Measurements from ENCODE around the gene SLC38A3. TPM values are rescaled to one million over a fixed set of nuclear protein-coding genes. Genes with fewer than 3 reads are reported as not detected.
A peak's percentile ranks its signal among the peaks of the same experiment; 100 is the strongest.

Gene SLC38A3
- total RNA-seq, 1 donor from 2014 or later = not detected

DNA sequence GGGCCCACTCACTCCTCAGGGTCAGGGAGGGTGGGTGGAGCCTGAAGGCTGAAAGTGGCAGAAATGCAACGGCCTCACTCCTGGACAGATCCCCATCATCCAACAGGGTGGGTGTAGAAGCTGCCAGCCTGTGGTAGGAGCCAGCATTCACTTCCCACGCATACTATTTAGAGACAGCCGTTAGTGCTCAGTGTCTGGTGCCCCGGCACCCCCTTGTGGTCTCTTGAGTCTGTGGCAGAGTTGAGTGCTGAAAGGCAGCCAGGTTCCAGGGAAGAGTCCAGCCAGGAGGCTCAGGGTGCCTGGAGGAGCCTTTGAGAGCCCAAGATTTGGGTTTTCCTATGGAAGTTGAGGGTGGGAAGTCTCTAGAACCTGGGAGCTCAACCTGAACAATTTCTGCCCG lies 15.8 kb upstream of the SLC38A3 start:
- no peak overlapping the region for H3K4me3 ChIP-seq
- H3K27ac ChIP-seq = no peak overlapping the region
- TF ChIP-seq CTCF (IDR thresholded peaks at IDR 0.05) = peak; percentile 73 to 87 (median 87)
- DNase-seq (ENCODE audit: low spot score in 2 of 2) = peak in 1 of 2 donors; percentile 91
- no peaks in the 10 kb centered on the region for H3K9me3 ChIP-seq
- peaks cover 14% of the 10 kb centered on the region for H3K27me3 ChIP-seq
- intact Hi-C loops (cut with DNase I) = loop anchor here (1.0 to 2.0 kb wide), 2 partner anchors 34 to 68 kb away; partner anchors contain the start of gene SEMA3F
- H3K4me1 ChIP-seq = peaks cover 5 to 13% of the 10 kb centered on the region in 2 donors
- H3K36me3 ChIP-seq = peaks cover 0 to 28% of the 10 kb centered on the region in 2 donors

GRCh38 chr3:50189989-50190388 lies 15.1 kb upstream of the SLC38A3 start:
- H3K9me3 ChIP-seq = no peaks in the 10 kb centered on the region
- H3K27me3 ChIP-seq = peaks cover 18% of the 10 kb centered on the region
- H3K36me3 ChIP-seq = peaks cover 0 to 21% of the 10 kb centered on the region in 2 donors
- intact Hi-C loops (cut with DNase I) = loop anchor here (1.0 to 2.0 kb wide), 2 partner anchors 35 to 69 kb away; partner anchors contain the start of gene SEMA3F
- no peak for TF ChIP-seq CTCF (IDR thresholded peaks at IDR 0.05)
- peaks cover 10 to 15% of the 10 kb centered on the region in 2 donors for H3K4me1 ChIP-seq
- no peak overlapping the region for H3K4me3 ChIP-seq
- no peak for DNase-seq (ENCODE audit: low spot score in 2 of 2)
- no peak overlapping the region for H3K27ac ChIP-seq

DNA sequence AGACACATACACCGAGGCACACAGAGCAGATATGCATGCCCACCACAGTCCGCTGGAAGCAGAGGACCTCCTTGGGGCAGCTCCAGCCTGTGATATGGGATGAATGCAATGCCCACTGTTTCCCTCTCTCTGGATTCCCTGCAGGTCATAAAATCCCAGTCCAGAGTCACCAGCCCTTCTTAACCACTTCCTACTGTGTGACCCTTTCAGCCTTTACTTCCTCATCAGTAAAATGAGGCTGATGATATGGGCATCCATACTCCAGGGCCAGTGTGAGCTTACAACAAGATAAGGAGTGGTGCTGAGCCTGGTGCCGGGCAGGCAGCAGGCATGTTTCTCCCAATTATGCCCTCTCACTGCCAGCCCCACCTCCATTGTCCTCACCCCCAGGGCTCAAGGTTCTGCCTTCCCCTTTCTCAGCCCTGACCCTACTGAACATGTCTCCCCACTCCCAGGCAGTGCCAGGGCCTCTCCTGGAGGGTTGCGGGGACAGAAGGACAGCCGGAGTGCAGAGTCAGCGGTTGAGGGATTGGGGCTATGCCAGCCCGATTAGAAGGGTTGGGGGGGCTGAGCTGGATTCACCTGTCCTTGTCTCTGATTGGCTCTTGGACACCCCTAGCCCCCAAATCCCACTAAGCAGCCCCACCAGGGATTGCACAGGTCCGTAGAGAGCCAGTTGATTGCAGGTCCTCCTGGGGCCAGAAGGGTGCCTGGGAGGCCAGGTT lies 14.0 kb upstream of the SLC38A3 start, which contains the start of gene GNAT1:
Gene GNAT1, plus strand, starts transcription at position 675 of the 725 bp plus-strand sequence. CDS start 116 bp downstream, outside the sequence.
- intact Hi-C loops (cut with DNase I) = no loop called here
- DNase-seq (ENCODE audit: low spot score in 2 of 2) = no peak
- H3K4me3 ChIP-seq = no peak within 1 kb of the TSS
- peaks cover 10 to 15% of the 10 kb centered on the region in 2 donors for H3K4me1 ChIP-seq
- TF ChIP-seq CTCF (IDR thresholded peaks at IDR 0.05) = no peak
- H3K36me3 ChIP-seq = peaks cover 0 to 10% of the 10 kb centered on the region in 2 donors
- H3K9me3 ChIP-seq = no peaks in the 10 kb centered on the region
- H3K27me3 ChIP-seq = peaks cover 18% of the 10 kb centered on the region
- no peak within 1 kb of the TSS for H3K27ac ChIP-seq

DNA sequence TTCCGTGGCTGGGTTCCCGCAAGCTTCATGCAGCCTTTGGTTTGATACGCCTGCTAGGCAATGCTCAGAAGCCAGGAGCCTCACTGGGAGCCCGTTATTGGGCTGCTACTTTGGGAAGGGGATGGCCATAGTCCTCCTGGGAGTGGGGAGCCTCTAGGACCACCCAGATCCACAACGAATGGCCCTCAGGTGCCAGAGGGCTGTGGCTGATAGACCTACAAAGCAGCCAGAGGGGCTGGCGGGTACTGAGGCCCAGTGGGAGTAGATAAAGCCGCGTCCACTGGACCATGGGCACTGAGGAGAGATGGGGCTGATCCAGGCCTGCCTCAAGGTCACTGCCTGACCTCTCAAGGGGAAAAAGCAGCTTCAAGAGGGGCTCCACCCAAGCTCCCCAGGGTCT lies 12.9 kb upstream of the SLC38A3 start:
- Histone ChIP-seq H3K4me3 (no peak overlapping the region), H3K27me3 (peaks cover 18% of the 10 kb centered on the region), H3K4me1 (peaks cover 10 to 15% of the 10 kb centered on the region in 2 donors), H3K9me3 (no peaks in the 10 kb centered on the region), H3K36me3 (peaks cover 0 to 6% of the 10 kb centered on the region in 2 donors), H3K27ac (no peak overlapping the region)
- TF ChIP-seq CTCF (IDR thresholded peaks at IDR 0.05) = no peak
- no peak for DNase-seq (ENCODE audit: low spot score in 2 of 2)
- intact Hi-C loops (cut with DNase I) = no loop called here

DNA sequence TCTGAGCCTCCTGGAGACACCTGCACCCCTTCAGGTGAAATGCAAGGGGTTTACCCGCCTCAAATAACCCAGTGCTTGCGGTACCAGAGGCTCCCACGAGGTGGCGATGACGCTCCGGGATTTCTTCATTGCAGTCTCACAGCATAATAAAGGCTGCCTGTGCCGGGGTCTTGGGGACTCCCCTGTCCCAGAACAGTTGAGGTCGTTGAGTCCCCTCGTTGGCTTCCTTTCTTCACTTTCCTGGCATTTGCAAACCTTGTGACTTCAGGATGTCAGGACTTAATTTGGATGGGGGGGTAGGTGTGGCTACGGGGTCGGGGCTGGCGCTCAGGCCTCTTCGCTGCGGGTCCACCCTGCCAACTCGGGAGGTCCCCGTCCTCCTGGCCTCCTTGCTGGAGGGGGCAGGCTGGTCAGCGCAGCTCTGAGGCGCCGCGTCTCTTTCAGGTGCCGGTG lies 12.4 kb upstream of the SLC38A3 start:
- H3K27me3 ChIP-seq = peaks cover 18% of the 10 kb centered on the region
- H3K4me3 ChIP-seq = peak overlapping the region in 1 of 2 donors; percentile 39
- no peaks in the 10 kb centered on the region for H3K9me3 ChIP-seq
- intact Hi-C loops (cut with DNase I) = loop anchor here (1.0 kb wide), 1 partner anchor 81 kb away; no protein-coding TSS in a partner anchor
- DNase-seq (ENCODE audit: low spot score in 2 of 2) = peak in 1 of 2 donors; percentile 86
- TF ChIP-seq CTCF (IDR thresholded peaks at IDR 0.05) = peak; percentile 82 to 92 (median 91)
- H3K27ac ChIP-seq = no peak overlapping the region
- H3K36me3 ChIP-seq = peaks cover 0 to 6% of the 10 kb centered on the region in 2 donors
- peaks cover 10 to 15% of the 10 kb centered on the region in 2 donors for H3K4me1 ChIP-seq

Measured in ascending aorta (tissue), 2 donors.